Measurements from ENCODE around the gene PAX1. TPM values are rescaled to one million over a fixed set of nuclear protein-coding genes. Genes with fewer than 3 reads are reported as not detected.

PAX1 gene
- total RNA-seq, 3 donors from 2014 or later (not counting 1 experiment from before 2014, with no cell fraction given), result not detected

- no peak for DNase-seq
- no peak for ATAC-seq
- Mint-ChIP-seq H3K27me3 (ENCODE audit: low read depth in 2 of 2) (peaks cover 0 to 5% of the 10 kb centered on the region in 2 donors), H3K36me3 (no peaks in the 10 kb centered on the region), H3K9me3 (peaks cover 0 to 4% of the 10 kb centered on the region in 2 donors), H3K4me3 (no peak overlapping the region), H3K27ac (no peak overlapping the region), H3K4me1 (no peaks in the 10 kb centered on the region)
- H3K9me3 ChIP-seq (ENCODE audit: control insufficient read depth, insufficient read depth, low read length), result no peaks in the 10 kb centered on the region
- H3K4me1 ChIP-seq (ENCODE audit: control insufficient read depth, insufficient read depth, low read length), result no peaks in the 10 kb centered on the region
- no peaks in the 10 kb centered on the region for H3K36me3 ChIP-seq (ENCODE audit: control insufficient read depth, insufficient read depth, low read length)
- intact Hi-C loops (cut with micrococcal nuclease), result no loop called here
- no peak overlapping the region for H3K27ac ChIP-seq (ENCODE audit: low read length)
- no peak for TF ChIP-seq CTCF (IDR thresholded peaks at IDR 0.05)
- no peaks in the 10 kb centered on the region for H3K27me3 ChIP-seq (ENCODE audit: control insufficient read depth, insufficient read depth, low read length)
- no peak overlapping the region for H3K4me3 ChIP-seq (ENCODE audit: low read length)
- 91% methylated on average over 2 of the region's 2 CpGs for WGBS (ENCODE audit: insufficient coverage)
Measured at GRCh38 chr20:21663465-21663864, 42.0 kb upstream of the PAX1 start.

- H3K27ac Mint-ChIP-seq, result no peak overlapping the region
- WGBS (ENCODE audit: insufficient coverage), result 82% methylated on average over 11 of the region's 11 CpGs
- ATAC-seq, result no peak
Measured at GRCh38 chr20:21665687-21666446, 39.6 kb upstream of the PAX1 start.

GRCh38 chr20:21670126-21670525 is 35.3 kb upstream of the PAX1 start:
- no peak overlapping the region for H3K4me3 ChIP-seq (ENCODE audit: low read length)
- no peak overlapping the region for H3K4me3 Mint-ChIP-seq
- H3K36me3 ChIP-seq (ENCODE audit: control insufficient read depth, insufficient read depth, low read length), result no peaks in the 10 kb centered on the region
- H3K9me3 ChIP-seq (ENCODE audit: control insufficient read depth, insufficient read depth, low read length), result no peaks in the 10 kb centered on the region
- H3K4me1 Mint-ChIP-seq, result no peaks in the 10 kb centered on the region
- DNase-seq (no peak), ATAC-seq (no peak)
- TF ChIP-seq CTCF (IDR thresholded peaks at IDR 0.05), result no peak
- H3K4me1 ChIP-seq (ENCODE audit: control insufficient read depth, insufficient read depth, low read length), result no peaks in the 10 kb centered on the region
- no peak overlapping the region for H3K27ac Mint-ChIP-seq
- H3K27me3 Mint-ChIP-seq (ENCODE audit: low read depth in 2 of 2), result no peaks in the 10 kb centered on the region
- H3K9me3 Mint-ChIP-seq, result no peaks in the 10 kb centered on the region
- H3K36me3 Mint-ChIP-seq, result no peaks in the 10 kb centered on the region
- WGBS (ENCODE audit: insufficient coverage), result 87% methylated on average over 12 of the region's 12 CpGs
- intact Hi-C loops (cut with micrococcal nuclease), result no loop called here
- H3K27ac ChIP-seq (ENCODE audit: low read length), result no peak overlapping the region
- H3K27me3 ChIP-seq (ENCODE audit: control insufficient read depth, insufficient read depth, low read length), result no peaks in the 10 kb centered on the region

More at GRCh38 chr20:21665687-21666446, 39.6 kb upstream of the PAX1 start:
- no peak overlapping the region for H3K4me3 ChIP-seq (ENCODE audit: low read length)
- H3K4me3 Mint-ChIP-seq, result no peak overlapping the region
- no peak for DNase-seq
- H3K4me1 ChIP-seq (ENCODE audit: control insufficient read depth, insufficient read depth, low read length), result no peaks in the 10 kb centered on the region
- no peak overlapping the region for H3K27ac ChIP-seq (ENCODE audit: low read length)
- H3K9me3 Mint-ChIP-seq, result no peaks in the 10 kb centered on the region
- no peaks in the 10 kb centered on the region for H3K27me3 Mint-ChIP-seq (ENCODE audit: low read depth in 2 of 2)
- no peaks in the 10 kb centered on the region for H3K4me1 Mint-ChIP-seq
- intact Hi-C loops (cut with micrococcal nuclease), result no loop called here
- no peaks in the 10 kb centered on the region for H3K36me3 Mint-ChIP-seq
- H3K27me3 ChIP-seq (ENCODE audit: control insufficient read depth, insufficient read depth, low read length), result no peaks in the 10 kb centered on the region
- no peaks in the 10 kb centered on the region for H3K36me3 ChIP-seq (ENCODE audit: control insufficient read depth, insufficient read depth, low read length)
- H3K9me3 ChIP-seq (ENCODE audit: control insufficient read depth, insufficient read depth, low read length), result no peaks in the 10 kb centered on the region
- TF ChIP-seq CTCF (IDR thresholded peaks at IDR 0.05), result no peak

GRCh38 chr20:21670981-21671380 is 34.5 kb upstream of the PAX1 start:
- no peaks in the 10 kb centered on the region for H3K36me3 Mint-ChIP-seq
- Histone ChIP-seq H3K27ac (ENCODE audit: low read length) (no peak overlapping the region), H3K36me3 (ENCODE audit: control insufficient read depth, insufficient read depth, low read length) (no peaks in the 10 kb centered on the region), H3K27me3 (ENCODE audit: control insufficient read depth, insufficient read depth, low read length) (no peaks in the 10 kb centered on the region), H3K9me3 (ENCODE audit: control insufficient read depth, insufficient read depth, low read length) (no peaks in the 10 kb centered on the region), H3K4me3 (ENCODE audit: low read length) (no peak overlapping the region), H3K4me1 (ENCODE audit: control insufficient read depth, insufficient read depth, low read length) (no peaks in the 10 kb centered on the region)
- H3K27ac Mint-ChIP-seq, result no peak overlapping the region
- H3K27me3 Mint-ChIP-seq (ENCODE audit: low read depth in 2 of 2), result no peaks in the 10 kb centered on the region
- H3K4me1 Mint-ChIP-seq, result no peaks in the 10 kb centered on the region
- no peak overlapping the region for H3K4me3 Mint-ChIP-seq
- no peaks in the 10 kb centered on the region for H3K9me3 Mint-ChIP-seq
- DNase-seq, result no peak
- intact Hi-C loops (cut with micrococcal nuclease), result no loop called here
- no peak for TF ChIP-seq CTCF (IDR thresholded peaks at IDR 0.05)
- WGBS (ENCODE audit: insufficient coverage), result 78% methylated on average over 1 of the region's 1 CpG
- peak in 1 of 3 donors; percentile 28 for ATAC-seq

Measured in natural killer cell (primary cell).